T-cell (primary cell): Measurements from ENCODE around the gene GRM7. TPM values are rescaled to one million over a fixed set of nuclear protein-coding genes. Genes with fewer than 3 reads are reported as not detected.

ENCODE experiments used
- ATAC-seq, 4 experiments: fragments of 200-7000 bp in 3 of 4; fragments of 150-1000 bp in 1 of 4; cut with Tn5 transposase; replicated peaks in 1 of 4; 1 replicate in 3 of 4; 2 replicates in 1 of 4; pipeline ENCODE4 v1.10.0; 2021; ENCODE audit warnings: moderate library complexity in 3 of 4, mild to moderate bottlenecking in 2 of 4, moderate number of reproducible peaks in 1 of 4
- CTCF ChIA-PET, 2 donors: fragments of 300-600 bp; sonication (Branson Sonifier 250); formaldehyde crosslinking; loops; one replicate each; lab custom pipeline; 2022; ENCODE audit warnings: antibody characterized with exemption in 2 of 2; lab: Charles Lee
- POLR2A ChIA-PET, 2 donors: fragments of 300-600 bp; sonication (Branson Sonifier 250); formaldehyde crosslinking; loops; one replicate each; lab custom pipeline; 2022; ENCODE audit warnings: antibody characterized with exemption in 2 of 2; lab: Charles Lee
- DNase-seq, 35 experiments: peaks; one replicate each; pipeline versions ENCODE4 v3.0.0 to v3.0.0-alpha.2; 2013 to 2023
- H3K27ac ChIP-seq: one replicate; pipeline ENCODE4 v1.5.1; 2013; ENCODE audit warnings: low read length
- H3K27me3 ChIP-seq, 2 experiments: replicated peaks in 1 of 2; 1 replicate in 1 of 2; 2 replicates in 1 of 2; pipeline versions ENCODE4 v1.6.1 to v1.7.0; 2013; ENCODE audit warnings: low read length in 1 of 2, mixed read lengths in 1 of 2; ENCODE audit not compliant: control insufficient read depth in 2 of 2, insufficient read depth in 2 of 2; ENCODE audit errors: extremely low read depth in 1 of 2
- H3K36me3 ChIP-seq, 2 donors: 1 replicate in 1 of 2; 2 replicates in 1 of 2; pipeline versions ENCODE4 v1.6.1 to v1.7.0; 2013; ENCODE audit warnings: low read length in 1 of 2; ENCODE audit not compliant: control insufficient read depth in 2 of 2, insufficient read depth in 1 of 2; ENCODE audit errors: extremely low read depth in 1 of 2
- H3K4me1 ChIP-seq, 2 experiments: 1 replicate in 1 of 2; 2 replicates in 1 of 2; pipeline versions ENCODE4 v1.6.1 to v1.7.0; 2013; ENCODE audit warnings: low read length in 2 of 2, mixed read lengths in 1 of 2; ENCODE audit not compliant: insufficient read depth in 2 of 2, control insufficient read depth in 1 of 2; ENCODE audit errors: extremely low read depth in 1 of 2
- H3K4me3 ChIP-seq, 2 donors: 1 replicate in 1 of 2; 2 replicates in 1 of 2; pipeline versions ENCODE4 v1.5.1 to v1.7.0; 2013; ENCODE audit warnings: mild to moderate bottlenecking in 2 of 2, low read length in 1 of 2, moderate library complexity in 1 of 2; ENCODE audit not compliant: control insufficient read depth in 1 of 2; ENCODE audit errors: extremely low read depth in 1 of 2
- H3K9me3 ChIP-seq: 2 replicates; pipeline ENCODE4 v1.7.0; 2013
- H3K27ac Mint-ChIP-seq, 2 donors: one replicate each; pipeline ENCODE4 v1.8.0; 2020 to 2021; ENCODE audit warnings: mild to moderate bottlenecking in 2 of 2, mixed read lengths in 2 of 2
- H3K27me3 Mint-ChIP-seq, 2 donors: one replicate each; pipeline ENCODE4 v1.8.0; 2021 to 2022; ENCODE audit warnings: mixed read lengths in 2 of 2
- H3K36me3 Mint-ChIP-seq: one replicate; pipeline ENCODE4 v1.8.0; 2021; ENCODE audit warnings: mixed read lengths
- H3K4me1 Mint-ChIP-seq, 3 donors: one replicate each; pipeline ENCODE4 v1.8.0; 2020 to 2022; ENCODE audit warnings: mixed read lengths in 3 of 3, mild to moderate bottlenecking in 1 of 3
- H3K4me3 Mint-ChIP-seq, 3 donors: one replicate each; pipeline ENCODE4 v1.8.0; 2020 to 2022; ENCODE audit warnings: mild to moderate bottlenecking in 3 of 3, mixed read lengths in 3 of 3, moderate library complexity in 3 of 3
- H3K9me3 Mint-ChIP-seq, 3 donors: one replicate each; pipeline ENCODE4 v1.8.0; 2020 to 2022; ENCODE audit warnings: mixed read lengths in 3 of 3
- WGBS: methylation state at CpG from one replicate; pipeline ENCODE4 v1.1.5; 2013; ENCODE audit warnings: missing lambda C conversion rate; ENCODE audit not compliant: insufficient coverage; 5-methylcytosine and 5-hydroxymethylcytosine counted together
- total RNA-seq, 35 experiments: library from RNA in 6 of 35; stranded (reverse) in 6 of 35; fragments of 120-200 nt in 1 of 35; gene quantifications; one replicate each; pipeline versions ENCODE4 v1.2.1 to v1.2.4 and lab custom pipeline; 2013 to 2026

GRM7 gene
- total RNA-seq, 5 donors from 2014 or later (not counting 1 experiment from before 2014, with no cell fraction given), result not detected

- no peaks in the 10 kb centered on the region for H3K36me3 ChIP-seq
- H3K27me3 Mint-ChIP-seq, result no peaks in the 10 kb centered on the region
- DNase-seq (no peak), ATAC-seq (no peak)
- H3K4me1 ChIP-seq, result no peaks in the 10 kb centered on the region
- H3K4me3 Mint-ChIP-seq, result no peak overlapping the region
- ChIA-PET POLR2A (no interaction called here), CTCF (no interaction called here)
- H3K4me1 Mint-ChIP-seq, result no peaks in the 10 kb centered on the region
- H3K9me3 Mint-ChIP-seq, result peaks cover 0 to 11% (median 6%) of the 10 kb centered on the region in 3 donors
- no peak overlapping the region for H3K27ac Mint-ChIP-seq
- no peak overlapping the region for H3K27ac ChIP-seq
- H3K9me3 ChIP-seq, result no peaks in the 10 kb centered on the region
- H3K36me3 Mint-ChIP-seq, result no peaks in the 10 kb centered on the region
- no peaks in the 10 kb centered on the region for H3K27me3 ChIP-seq
- H3K4me3 ChIP-seq, result no peak overlapping the region
Observed at GRCh38 chr3:6878731-6879130, 17.8 kb downstream of the GRM7 start.

GRCh38 chr3:6912240-6912639 lies 51.3 kb downstream of the GRM7 start:
- POLR2A ChIA-PET, result no interaction called here
- H3K27me3 ChIP-seq, result no peaks in the 10 kb centered on the region
- peaks cover 2 to 3% (median 3%) of the 10 kb centered on the region in 3 donors for H3K9me3 Mint-ChIP-seq
- H3K4me1 ChIP-seq, result no peaks in the 10 kb centered on the region
- no peaks in the 10 kb centered on the region for H3K36me3 Mint-ChIP-seq
- no peaks in the 10 kb centered on the region for H3K4me1 Mint-ChIP-seq
- no peak overlapping the region for H3K4me3 Mint-ChIP-seq
- no peaks in the 10 kb centered on the region for H3K27me3 Mint-ChIP-seq
- H3K4me3 ChIP-seq, result no peak overlapping the region
- ATAC-seq, result no peak
- CTCF ChIA-PET, result no interaction called here
- WGBS, result 80% methylated on average over 1 of the region's 3 CpGs
- H3K27ac Mint-ChIP-seq, result no peak overlapping the region
- DNase-seq, result no peak
- H3K9me3 ChIP-seq, result no peaks in the 10 kb centered on the region
- H3K36me3 ChIP-seq, result no peaks in the 10 kb centered on the region
- H3K27ac ChIP-seq, result no peak overlapping the region

- DNase-seq (no peak), ATAC-seq (no peak)
- no peaks in the 10 kb centered on the region for H3K9me3 ChIP-seq
- WGBS, result no CpG with 5 or more reads among the region's 1 CpG
- no peak overlapping the region for H3K27ac ChIP-seq
- Mint-ChIP-seq H3K27me3 (no peaks in the 10 kb centered on the region), H3K27ac (no peak overlapping the region), H3K4me1 (no peaks in the 10 kb centered on the region), H3K36me3 (no peaks in the 10 kb centered on the region), H3K9me3 (peaks cover 0 to 5% (median 3%) of the 10 kb centered on the region in 3 donors), H3K4me3 (no peak overlapping the region)
- H3K4me3 ChIP-seq, result no peak overlapping the region
- CTCF ChIA-PET, result interaction anchor here in 1 of 2 donors (0.7 kb wide), 1 partner anchor 69 kb away, joined by 3 read pairs; no protein-coding TSS in a partner anchor
- H3K27me3 ChIP-seq, result no peaks in the 10 kb centered on the region
- no peaks in the 10 kb centered on the region for H3K4me1 ChIP-seq
- no peaks in the 10 kb centered on the region for H3K36me3 ChIP-seq
- POLR2A ChIA-PET, result no interaction called here
Observed at GRCh38 chr3:6915898-6916297, 55.0 kb downstream of the GRM7 start.

- Mint-ChIP-seq H3K27ac (no peak overlapping the region), H3K9me3 (peaks cover 6 to 9% (median 7%) of the 10 kb centered on the region in 3 donors), H3K36me3 (no peaks in the 10 kb centered on the region), H3K4me3 (no peak overlapping the region), H3K27me3 (no peaks in the 10 kb centered on the region), H3K4me1 (no peaks in the 10 kb centered on the region)
- Histone ChIP-seq H3K36me3 (no peaks in the 10 kb centered on the region), H3K9me3 (no peaks in the 10 kb centered on the region), H3K4me3 (no peak overlapping the region), H3K27me3 (no peaks in the 10 kb centered on the region), H3K27ac (no peak overlapping the region), H3K4me1 (no peaks in the 10 kb centered on the region)
- ATAC-seq (no peak), DNase-seq (no peak)
- POLR2A ChIA-PET, result no interaction called here
- WGBS, result 89% methylated on average over 8 of the region's 8 CpGs
- CTCF ChIA-PET, result no interaction called here
Observed at GRCh38 chr3:6921066-6921465, 60.2 kb downstream of the GRM7 start.

- Mint-ChIP-seq H3K9me3 (peaks cover 6 to 9% (median 7%) of the 10 kb centered on the region in 3 donors), H3K27ac (no peak overlapping the region), H3K4me3 (no peak overlapping the region), H3K27me3 (no peaks in the 10 kb centered on the region), H3K4me1 (no peaks in the 10 kb centered on the region), H3K36me3 (no peaks in the 10 kb centered on the region)
- ATAC-seq (no peak), DNase-seq (no peak)
- Histone ChIP-seq H3K27me3 (no peaks in the 10 kb centered on the region), H3K27ac (no peak overlapping the region), H3K4me3 (no peak overlapping the region), H3K9me3 (no peaks in the 10 kb centered on the region), H3K4me1 (no peaks in the 10 kb centered on the region), H3K36me3 (no peaks in the 10 kb centered on the region)
- POLR2A ChIA-PET, result no interaction called here
- 75% methylated on average over 7 of the region's 8 CpGs for WGBS
- CTCF ChIA-PET, result no interaction called here
Observed at GRCh38 chr3:6921876-6922275, 61.0 kb downstream of the GRM7 start.

GRCh38 chr3:6928064-6928463 lies 67.1 kb downstream of the GRM7 start:
- no peaks in the 10 kb centered on the region for H3K36me3 Mint-ChIP-seq
- ChIA-PET CTCF (no interaction called here), POLR2A (no interaction called here)
- Histone ChIP-seq H3K4me1 (no peaks in the 10 kb centered on the region), H3K36me3 (no peaks in the 10 kb centered on the region), H3K27me3 (no peaks in the 10 kb centered on the region), H3K4me3 (no peak overlapping the region), H3K9me3 (no peaks in the 10 kb centered on the region), H3K27ac (no peak overlapping the region)
- no peak for ATAC-seq
- H3K27me3 Mint-ChIP-seq, result no peaks in the 10 kb centered on the region
- no CpG with 5 or more reads among the region's 2 CpGs for WGBS
- H3K9me3 Mint-ChIP-seq, result peaks cover 3 to 11% (median 4%) of the 10 kb centered on the region in 3 donors
- no peak overlapping the region for H3K4me3 Mint-ChIP-seq
- H3K27ac Mint-ChIP-seq, result no peak overlapping the region
- no peaks in the 10 kb centered on the region for H3K4me1 Mint-ChIP-seq
- no peak for DNase-seq

- no peaks in the 10 kb centered on the region for H3K4me1 ChIP-seq
Observed at GRCh38 chr3:6929918-6930317, 69.0 kb downstream of the GRM7 start.

More at GRCh38 chr3:6929918-6930317, 69.0 kb downstream of the GRM7 start:
- ATAC-seq (no peak), DNase-seq (no peak)
- POLR2A ChIA-PET, result no interaction called here
- Mint-ChIP-seq H3K27me3 (no peaks in the 10 kb centered on the region), H3K4me1 (no peaks in the 10 kb centered on the region), H3K36me3 (no peaks in the 10 kb centered on the region), H3K4me3 (no peak overlapping the region), H3K27ac (no peak overlapping the region), H3K9me3 (peaks cover 8 to 18% (median 9%) of the 10 kb centered on the region in 3 donors)
- no CpG with 5 or more reads among the region's 2 CpGs for WGBS
- Histone ChIP-seq H3K36me3 (no peaks in the 10 kb centered on the region), H3K27me3 (no peaks in the 10 kb centered on the region), H3K9me3 (no peaks in the 10 kb centered on the region), H3K27ac (no peak overlapping the region), H3K4me3 (no peak overlapping the region)
- CTCF ChIA-PET, result no interaction called here
